ENCODE results near the gene PLXNA4.
"Not testable (repeated sequence)": the region's sequence is repeated elsewhere in the genome, so short reads cannot be mapped to it uniquely, and the experiment has no call there.

Gene PLXNA4

DNA sequence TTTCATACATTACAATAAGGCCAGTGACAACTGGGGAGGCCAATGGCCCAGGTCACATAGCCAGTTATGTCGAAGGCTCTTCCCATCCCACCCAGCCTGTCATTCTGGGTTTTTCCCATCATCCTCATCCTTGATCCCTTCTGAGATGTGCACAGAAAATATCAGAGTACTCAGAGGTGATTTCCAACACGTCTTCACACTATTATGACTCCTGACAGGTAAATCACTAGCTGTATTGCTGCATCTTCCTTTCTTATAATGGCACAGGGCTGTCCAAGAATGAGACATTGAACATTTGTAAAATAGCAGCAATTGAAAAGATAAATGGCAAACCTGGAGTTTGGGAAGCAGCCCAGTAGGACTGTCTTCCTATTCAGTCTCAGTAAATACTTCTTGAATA lies 159.9 kb downstream of the PLXNA4 start:
- DNase-seq (no peak), ATAC-seq (no peak)

DNA sequence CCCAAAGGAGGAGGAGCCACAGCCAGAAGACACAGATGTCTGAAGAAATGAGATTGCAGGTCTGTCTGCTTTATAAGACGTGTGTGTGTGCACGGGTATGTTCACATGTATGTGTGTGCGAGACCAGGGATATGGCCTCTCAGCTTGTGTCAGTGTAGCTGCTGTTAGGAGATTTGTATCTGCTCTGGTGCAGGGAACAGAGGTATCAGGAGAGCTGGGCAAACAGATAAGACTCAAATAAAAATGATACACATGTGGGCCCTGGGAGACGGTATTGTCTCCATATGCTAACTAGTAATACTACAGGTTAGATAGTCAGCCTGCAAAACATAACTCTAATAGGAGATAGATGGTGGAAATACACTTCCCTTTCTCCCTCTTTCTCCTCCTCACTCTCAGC lies 161.0 kb downstream of the PLXNA4 start:
- ATAC-seq: no peak
- DNase-seq: no peak

DNA sequence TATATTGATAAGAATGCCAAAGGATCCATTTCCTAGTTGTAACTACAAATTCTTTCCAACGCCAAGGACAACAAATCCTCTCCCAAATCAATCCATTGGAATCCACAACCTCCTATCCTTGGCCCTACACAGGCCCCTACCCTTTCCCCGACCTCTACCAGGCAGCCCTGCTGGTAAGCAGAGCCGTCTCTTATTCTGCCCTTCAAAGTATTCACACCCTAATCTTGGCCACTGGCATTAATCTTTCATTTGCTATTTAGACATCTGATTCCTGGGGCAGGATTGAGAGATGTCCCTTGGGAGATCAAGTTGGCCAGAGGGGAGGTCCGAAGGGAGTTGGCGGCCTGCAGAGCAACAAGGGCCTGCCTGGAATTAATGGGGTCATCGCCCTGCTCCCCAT lies 161.4 kb downstream of the PLXNA4 start:
- no peak for DNase-seq
- ATAC-seq: no peak

DNA sequence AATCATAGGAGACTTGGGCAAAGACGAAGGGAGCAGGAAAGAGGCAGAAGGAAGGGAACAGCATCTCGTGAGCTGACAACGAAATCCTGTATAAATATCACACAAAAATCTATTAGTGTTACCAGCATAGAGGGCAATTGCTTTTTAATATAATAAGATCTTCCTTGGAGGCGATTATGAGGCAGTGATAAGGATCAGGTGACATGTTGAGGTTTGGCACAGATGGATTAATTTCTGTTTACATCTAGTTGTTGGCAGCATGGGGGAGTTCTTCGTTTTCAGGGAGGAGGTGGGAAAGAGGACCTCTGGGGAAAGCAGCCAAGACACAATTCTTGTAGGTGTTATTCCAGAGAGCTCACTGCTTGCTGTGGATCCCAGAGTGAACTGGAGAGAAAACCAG lies 163.8 kb downstream of the PLXNA4 start:
- DNase-seq (no peak), ATAC-seq (no peak)

DNA sequence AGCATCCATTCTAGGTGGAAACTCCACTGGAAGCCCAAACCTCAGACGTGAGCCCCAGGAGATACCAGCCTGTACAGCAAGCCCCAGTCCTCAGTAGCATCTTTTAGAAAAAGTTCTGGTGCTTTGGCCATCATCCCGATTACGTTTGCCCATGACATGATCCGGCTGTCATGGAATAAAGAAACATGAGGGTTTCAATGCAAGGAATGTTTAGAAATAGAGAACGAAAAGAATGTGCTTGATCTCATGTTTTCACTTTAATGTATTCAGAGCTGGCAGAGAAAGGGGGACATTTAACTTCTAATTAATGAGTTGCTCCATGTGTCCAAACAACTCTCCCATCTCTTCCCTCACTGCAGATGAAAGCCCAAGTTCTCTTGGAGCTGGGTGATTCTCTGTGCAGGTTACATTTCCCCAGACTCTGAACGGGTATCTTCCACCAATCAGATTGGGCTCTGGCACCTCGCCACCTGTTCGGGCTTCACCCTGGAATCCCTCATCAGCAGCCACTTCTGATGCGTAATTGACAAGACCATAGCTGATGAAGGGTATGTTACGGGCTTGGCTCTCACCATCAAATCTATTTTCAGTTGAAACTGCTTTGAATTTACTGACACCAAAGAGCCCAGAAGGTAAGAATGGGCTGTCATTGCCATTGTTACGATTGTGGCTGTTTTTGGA lies 165.3 kb downstream of the PLXNA4 start:
- ATAC-seq (no peak), DNase-seq (no peak)

DNA sequence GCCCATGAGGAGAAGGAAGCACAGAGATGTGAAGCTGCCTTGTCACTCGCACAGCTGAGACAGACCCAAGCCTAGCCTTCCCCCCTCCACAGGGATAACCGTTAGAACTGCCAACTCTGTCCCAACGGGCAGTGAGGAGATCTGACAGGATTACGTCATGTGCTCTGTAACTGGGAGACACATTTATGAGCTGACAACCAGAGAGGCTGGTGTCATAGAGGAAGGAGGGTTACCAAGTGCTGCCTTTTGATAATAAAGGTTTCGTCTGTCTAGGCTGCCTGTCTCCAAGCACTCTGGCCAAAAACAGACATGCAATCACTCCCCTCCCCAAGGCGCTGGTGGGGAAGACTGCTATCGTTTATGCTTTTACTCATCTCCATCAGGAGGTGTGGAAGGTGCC lies 165.9 kb downstream of the PLXNA4 start:
- DNase-seq: no peak
- ATAC-seq: no peak

DNA sequence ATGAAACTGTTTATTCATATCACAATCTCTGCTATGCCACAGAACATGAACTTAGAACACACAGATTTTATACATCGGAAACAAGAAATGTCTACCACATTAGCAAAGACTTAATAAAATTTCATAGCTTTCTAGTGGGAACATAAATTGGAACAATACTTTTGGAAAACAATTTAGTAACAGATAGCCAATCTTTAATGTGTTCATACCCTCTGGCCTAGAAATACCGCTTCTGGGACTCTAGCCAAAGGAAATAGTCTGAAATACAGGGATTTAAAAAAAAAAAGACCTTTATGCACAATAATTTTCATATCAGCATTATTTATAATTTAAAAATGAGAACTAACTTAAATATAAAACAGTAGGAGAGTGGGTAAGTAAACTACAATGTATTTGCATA lies 168.5 kb downstream of the PLXNA4 start:
- ATAC-seq (no peak), DNase-seq (no peak)

DNA sequence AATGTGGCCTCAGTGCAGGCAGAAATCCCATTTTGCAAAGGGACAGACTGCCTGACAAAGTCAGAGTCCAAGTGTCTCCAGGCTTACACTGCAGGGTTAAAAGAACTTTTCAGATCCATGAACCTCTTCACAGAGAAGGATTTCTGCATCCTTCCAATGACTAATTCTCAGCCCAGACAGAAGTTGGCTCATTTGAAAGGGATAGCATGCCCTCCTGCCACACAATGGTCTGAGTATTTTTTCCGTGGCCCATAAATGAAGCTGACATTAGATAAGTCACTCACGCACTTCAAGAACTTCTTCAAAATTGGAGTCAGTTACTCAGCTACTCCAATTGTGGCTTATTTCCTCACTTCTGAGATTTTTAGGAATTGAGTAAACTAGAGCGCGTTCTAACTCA lies 170.2 kb downstream of the PLXNA4 start:
- DNase-seq (no peak), ATAC-seq (no peak)

DNA sequence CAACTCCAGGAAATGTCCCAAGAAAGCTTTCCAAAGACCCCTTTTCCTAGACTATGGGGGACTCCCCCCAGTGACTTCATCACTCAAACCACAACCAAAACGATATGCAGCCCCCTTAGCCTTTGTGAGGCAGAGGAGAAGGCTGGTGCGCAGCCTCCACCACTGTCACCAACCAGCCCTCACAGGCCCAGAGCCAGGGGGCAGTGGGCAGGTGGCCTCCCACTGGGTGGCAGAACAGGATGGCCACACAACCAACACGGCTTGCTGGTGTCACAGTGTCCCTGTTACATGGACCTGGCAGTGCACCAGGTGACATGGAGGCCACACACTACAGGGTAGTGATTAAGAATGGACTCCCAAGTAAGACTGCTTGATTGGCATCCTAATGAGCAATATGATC lies 172.0 kb downstream of the PLXNA4 start:
- DNase-seq (no peak), ATAC-seq (no peak)

DNA sequence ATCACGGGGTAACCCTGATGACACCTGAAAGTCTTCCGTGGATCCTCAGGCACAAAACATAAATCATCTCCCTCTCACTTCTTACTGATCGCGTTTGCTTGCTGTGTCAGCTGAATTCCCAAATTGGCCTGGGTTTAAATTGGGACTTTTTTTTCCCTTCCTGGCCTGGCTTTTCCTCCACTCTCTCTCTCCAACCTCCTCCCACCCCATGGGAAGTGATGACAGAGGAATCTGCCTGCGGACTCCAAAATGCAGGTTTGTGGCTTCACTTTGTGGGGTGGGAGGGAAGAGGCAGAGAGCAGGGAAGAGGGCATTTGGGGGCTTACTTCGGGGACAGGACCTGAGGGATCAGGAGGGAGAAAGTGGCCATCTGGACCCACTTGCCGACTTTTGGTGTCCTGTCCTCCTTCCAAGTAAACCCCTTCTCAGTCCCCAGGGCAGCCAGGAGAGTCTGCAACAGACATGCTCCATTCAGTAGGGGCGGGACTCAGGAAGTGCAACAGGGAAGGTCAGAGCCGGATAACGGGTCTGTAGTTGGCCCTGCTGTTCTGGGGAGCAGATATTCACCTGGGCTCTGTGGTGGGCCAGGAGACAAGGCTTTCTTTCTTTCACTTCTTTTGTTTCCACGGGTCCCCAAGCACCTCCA lies 172.7 kb downstream of the PLXNA4 start:
- no peak for ATAC-seq
- DNase-seq: no peak

DNA sequence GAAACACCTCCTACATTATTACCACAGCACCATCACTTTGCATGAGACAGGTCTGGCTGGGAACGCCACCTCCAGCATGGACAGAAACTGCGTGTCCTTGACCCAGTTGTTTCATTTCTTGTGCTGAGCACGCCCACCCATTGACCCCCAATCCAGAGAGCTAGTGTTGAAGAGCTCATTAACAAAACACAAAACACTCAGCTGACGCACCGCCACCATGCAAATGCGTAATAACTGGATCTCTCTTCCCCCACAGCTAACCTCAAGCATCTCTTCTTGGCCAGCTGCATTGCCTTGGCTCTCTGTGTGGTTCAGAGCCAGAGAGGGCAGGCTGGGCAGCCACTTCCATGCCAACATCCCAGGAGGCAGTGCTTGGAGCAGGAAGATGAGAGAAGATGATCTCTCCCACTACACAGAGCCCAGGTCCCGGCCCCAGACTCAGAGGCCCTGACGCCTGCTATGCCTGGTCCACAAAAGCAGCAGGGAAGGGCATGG lies 173.5 kb downstream of the PLXNA4 start:
- DNase-seq: no peak
- ATAC-seq: no peak

DNA sequence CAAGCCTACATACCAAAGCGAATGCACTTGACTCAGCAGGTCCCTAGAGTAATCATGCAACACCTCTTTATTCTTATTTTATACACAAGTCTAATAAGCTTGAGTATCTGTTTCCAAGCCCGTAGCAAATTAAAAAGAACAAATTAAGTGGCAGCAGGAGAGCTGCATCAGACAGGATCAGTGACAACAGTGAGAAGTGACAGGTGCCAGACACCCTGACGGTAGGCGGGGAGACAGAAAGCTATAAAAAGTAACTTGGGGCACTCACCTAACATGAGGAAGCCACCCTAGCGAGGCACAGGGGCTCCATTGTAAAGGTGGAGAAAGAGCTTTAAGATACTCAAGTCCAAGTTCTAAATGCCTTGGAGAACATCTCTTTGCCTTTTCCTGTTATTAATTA lies 174.2 kb downstream of the PLXNA4 start:
- DNase-seq: no peak
- no peak for ATAC-seq

DNA sequence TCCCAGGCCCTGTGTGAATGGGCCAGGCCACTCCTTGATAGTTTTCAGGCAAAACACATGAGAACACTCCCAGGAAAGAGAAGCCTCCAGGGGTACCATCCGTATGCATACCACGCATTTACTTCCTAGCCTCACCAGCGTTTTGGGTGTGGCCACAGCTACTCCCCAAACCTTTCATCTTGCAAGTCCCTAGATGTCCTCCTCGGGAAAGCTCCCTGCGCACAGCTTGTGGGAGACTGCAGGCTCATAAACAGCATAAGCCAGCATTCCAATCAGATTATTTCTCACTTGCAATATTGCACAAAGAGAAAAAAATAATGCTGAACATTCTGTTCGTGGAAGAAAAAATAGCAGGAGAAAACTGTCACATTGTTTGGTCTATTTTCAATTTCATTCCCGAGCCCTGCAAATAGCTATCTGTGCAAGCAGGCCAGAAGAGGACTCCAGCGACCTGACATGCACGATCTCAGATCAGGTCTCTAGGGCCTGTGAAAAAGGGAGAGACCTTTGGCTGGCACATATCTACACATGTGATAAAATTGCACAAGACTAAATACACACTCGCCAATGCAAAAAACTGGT lies 175.6 kb downstream of the PLXNA4 start:
- no peak for DNase-seq
- ATAC-seq: no peak

DNA sequence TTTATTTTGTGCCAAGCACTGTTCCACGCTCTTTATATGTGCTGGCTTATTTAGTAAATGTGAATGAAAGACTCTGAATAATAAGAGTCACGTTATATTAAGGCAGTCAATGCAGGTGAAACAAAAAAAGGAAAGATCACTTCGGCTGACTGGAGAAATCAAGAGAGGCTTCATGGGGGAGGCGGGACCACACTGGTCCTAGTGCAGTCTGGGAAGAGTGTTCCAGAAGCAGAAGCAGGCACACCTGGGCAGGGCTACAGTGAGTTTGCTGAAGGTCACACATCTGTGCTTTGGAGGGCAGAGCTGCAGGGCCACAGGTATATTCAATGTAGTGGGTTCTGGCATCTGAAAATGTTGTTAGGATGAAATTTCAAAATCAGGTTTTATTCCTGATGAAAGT lies 176.9 kb downstream of the PLXNA4 start:
- no peak for ATAC-seq
- DNase-seq: no peak

DNA sequence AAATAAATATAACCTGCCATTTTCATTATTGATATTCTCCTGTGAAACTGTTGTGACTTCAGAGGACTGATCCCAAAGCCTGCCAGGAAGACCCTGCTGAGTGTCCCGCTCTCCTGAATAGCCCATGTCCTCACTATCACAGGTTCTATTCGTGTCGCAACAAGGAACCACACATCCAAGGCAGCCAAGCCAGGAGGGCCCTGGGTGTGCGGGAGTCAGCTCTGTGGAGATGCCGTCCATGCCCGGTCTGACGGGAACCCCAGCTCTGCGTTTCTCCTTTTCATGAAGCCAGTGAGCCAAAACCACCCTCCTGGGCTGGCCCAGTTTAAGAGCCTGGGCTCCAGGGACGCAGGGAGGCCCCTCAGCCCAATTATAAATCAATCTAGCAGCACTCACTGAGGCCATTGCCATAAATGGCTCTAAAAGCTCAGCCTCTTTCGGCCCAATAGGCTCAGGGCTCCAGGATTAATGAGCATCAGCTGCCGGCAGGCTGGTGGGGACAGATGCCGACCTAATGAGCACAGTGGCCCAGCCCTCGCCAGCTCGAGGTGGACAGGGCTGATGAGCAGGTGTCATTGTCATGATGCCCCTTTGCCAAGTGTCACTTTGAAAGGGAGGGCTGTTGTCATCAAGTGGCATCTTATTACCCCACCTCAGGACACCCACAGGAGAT lies 177.9 kb downstream of the PLXNA4 start:
- no peak for ATAC-seq
- DNase-seq: no peak

DNA sequence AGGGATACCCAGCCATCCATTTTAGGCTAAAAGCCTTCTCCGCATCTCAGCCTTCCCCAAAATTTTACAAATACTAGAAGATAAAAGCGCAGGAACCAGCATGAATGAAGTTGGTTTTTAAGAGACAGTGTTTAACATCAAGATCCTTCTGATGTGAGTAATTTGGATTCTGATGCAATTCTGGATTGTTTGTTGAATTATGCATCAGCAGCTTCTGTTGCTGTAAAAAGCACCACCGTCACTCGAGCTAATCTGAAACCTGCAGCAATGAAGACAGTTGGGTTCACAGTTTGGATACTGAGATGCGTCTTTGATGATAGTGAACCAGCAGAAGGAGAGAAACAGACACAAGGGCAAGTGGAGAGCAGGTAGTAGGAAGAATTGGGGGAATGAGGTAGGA lies 179.2 kb downstream of the PLXNA4 start:
- DNase-seq (no peak), ATAC-seq (no peak)

DNA sequence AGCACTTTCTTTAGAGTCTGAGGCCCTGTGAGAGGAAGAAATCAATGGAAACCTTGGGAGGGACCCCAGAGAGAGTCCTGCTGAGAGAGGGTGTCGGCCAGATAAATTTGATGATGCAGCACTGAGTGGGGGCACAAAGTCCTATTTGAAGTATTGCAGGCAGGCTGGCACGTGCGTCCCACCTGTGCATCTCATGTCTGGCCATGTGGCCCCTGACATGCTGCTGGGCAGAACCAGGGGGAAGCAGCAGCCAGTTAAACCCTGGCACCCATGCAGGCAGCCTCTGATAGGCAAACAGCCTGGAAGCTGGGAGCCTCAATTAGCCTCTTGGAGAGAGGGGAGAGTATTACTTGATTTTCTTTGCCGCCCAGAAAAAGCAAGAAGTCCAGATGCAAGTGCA lies 180.9 kb downstream of the PLXNA4 start:
- DNase-seq: no peak

DNA sequence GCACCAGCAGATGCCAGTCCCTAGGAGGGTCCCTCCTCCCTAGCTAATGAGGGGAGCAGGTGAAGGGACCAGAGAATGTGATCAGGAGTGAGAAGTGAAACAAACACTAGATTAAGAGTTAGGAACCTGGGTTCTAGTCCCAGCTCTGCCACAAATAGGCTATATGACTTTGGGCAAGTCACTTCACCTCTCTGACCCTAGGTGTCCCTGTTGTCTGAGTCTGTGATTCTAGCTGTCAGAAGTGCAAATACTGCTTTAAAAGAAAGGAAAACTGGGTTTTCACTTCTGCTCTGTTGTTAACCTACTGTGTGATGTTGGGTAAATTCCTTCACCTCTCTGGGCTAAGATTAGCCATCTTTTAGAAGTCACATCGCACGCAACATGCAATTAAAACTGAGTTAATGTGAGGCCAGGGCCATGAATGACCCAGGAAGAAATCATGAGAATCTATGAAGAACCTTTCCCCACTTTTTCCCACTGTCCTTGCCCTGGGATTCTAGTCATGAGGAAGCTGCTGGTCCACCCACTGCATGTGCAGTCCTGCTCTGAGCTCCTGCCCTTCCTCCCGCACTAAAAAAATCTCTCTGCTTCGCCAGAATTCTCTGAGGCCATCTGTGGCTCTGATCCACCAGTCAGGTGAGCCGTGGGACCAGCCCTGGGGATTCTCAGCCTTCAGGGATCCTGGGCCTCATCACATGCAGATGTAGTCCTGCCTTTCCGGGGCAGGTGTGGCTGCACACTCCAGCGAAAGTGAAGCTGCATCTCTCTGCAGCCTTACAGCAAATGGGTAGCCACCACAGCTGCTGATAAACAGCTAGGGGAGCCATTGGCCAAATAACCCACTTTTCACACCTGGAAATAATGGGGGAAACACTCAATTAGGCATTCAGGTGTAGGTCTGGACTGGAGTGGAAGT lies 181.7 kb downstream of the PLXNA4 start:
- DNase-seq: no peak

More for the DNA sequence above, 180.9 kb downstream of the PLXNA4 start:
- no peak for ATAC-seq

DNA sequence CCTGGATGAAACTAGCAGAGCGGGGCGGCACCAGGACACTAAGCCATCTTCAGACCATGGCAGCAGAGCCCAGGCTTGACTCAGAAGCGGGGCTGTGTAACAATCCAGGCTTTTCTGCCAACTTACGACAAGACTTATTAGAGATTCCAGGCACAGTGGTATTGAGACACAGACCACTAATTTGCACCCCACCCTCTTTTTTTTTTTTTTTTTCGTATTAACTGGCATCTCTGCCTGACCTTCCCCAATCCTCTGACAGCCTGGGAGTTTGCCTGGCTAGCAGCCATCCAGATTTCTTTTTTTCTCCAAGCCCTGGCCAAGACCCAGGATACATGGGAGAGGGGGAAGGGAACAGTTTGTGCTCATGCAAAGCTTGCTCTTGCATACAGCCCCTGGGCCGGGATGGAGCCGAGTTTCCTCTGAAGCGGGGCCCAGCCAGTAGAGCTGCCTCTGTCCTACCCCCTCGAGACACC lies 182.4 kb downstream of the PLXNA4 start:
- ATAC-seq: no peak

More for the DNA sequence above, 181.7 kb downstream of the PLXNA4 start:
- no peak for ATAC-seq

DNA sequence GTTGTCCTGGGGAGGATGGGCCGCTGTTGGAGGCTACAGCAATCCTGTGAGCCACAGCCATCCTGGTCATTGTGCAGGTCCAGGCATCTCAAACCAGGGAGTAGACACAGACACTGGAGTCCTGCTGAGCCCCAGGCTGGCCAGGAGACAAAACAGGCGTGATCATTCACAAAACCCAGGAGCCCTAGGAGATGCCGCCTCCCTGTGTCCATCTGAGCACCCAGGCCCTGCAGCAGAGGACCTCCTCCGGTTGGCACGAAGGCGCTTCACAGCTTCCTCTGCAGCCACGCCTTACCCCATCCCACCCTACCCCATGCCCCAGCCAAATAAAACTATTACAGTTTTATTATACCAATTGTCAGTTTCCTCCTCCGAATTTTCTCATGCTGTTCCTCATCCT lies 183.6 kb downstream of the PLXNA4 start:
- ATAC-seq: no peak
- no peak for DNase-seq

More for the DNA sequence above, 182.4 kb downstream of the PLXNA4 start:
- DNase-seq: no peak

DNA sequence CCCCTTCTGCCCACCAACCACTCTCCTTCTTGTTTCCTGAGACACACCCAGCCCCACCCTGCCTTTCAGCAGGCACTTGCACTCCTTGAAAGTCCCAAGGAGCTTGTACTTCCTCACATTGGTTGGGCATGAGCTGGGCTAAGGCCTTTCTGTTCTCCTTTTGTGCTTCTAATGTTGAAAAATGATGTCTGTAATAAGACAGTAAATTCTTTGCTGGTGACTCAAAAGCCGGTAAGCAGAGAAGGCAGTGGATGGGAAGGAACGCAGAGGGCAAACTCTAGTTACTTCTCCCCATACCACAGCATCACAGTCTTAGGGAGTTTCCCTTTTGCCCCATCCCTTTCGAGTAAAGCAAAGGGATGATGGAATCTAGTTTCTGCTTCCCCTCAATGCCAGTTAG lies 185.6 kb downstream of the PLXNA4 start:
- DNase-seq (no peak), ATAC-seq (no peak)

DNA sequence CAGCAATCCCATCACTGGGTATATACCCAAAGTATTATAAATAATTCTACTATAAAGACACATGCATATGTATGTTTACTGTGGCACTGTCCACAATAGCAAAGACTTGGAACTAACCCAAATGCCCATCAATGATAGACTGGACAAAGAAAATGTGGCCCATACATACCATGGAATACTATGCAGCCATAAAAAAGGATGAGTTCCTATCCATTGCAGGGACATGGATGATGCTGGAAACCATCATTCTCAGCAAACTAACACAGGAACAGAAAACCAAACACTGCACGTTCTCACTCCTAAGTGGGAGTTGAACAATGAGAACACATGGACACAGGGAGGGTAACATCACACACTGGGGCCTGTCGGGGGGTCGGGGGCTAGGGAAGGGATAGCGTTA lies 186.2 kb downstream of the PLXNA4 start:
- not testable (repeated sequence) for DNase-seq, ATAC-seq
